Measurements from ENCODE around the gene AHDC1.
"Not testable (repeated sequence)": the region's sequence is repeated elsewhere in the genome, so short reads cannot be mapped to it uniquely, and the experiment has no call there.

The AHDC1 gene

GRCh38 chr1:27562534-27563340 lies 41.2 kb downstream of the AHDC1 start:
- DNase-seq, result no peak

DNA sequence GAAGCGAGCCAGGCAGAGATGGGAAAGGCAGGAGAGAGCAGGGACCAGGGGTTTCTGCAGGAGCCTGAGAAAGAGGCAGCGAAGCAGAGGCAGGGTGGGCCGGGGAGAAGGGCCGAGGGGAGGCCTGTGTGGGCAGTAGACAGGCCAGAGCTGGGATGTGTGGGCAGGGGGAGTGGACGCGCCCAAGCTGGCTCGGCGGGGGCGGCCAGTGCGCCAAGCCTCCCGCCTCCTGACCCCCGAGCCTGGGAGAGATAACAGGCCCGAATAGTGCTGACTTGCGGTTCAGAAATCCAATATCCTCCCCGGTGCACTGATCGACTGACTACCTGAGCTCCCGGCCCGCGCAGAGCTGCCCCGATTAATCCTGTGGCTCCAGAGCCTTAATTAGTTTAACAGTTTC lies 41.9 kb downstream of the AHDC1 start:
- DNase-seq, result no peak

- DNase-seq, result no peak
Measured at GRCh38 chr1:27561124-27561899, 42.6 kb downstream of the AHDC1 start.

GRCh38 chr1:27560268-27561123 lies 43.4 kb downstream of the AHDC1 start:
- DNase-seq, result no peak

- no peak for DNase-seq
Measured at GRCh38 chr1:27559466-27560030, 44.4 kb downstream of the AHDC1 start.

DNA sequence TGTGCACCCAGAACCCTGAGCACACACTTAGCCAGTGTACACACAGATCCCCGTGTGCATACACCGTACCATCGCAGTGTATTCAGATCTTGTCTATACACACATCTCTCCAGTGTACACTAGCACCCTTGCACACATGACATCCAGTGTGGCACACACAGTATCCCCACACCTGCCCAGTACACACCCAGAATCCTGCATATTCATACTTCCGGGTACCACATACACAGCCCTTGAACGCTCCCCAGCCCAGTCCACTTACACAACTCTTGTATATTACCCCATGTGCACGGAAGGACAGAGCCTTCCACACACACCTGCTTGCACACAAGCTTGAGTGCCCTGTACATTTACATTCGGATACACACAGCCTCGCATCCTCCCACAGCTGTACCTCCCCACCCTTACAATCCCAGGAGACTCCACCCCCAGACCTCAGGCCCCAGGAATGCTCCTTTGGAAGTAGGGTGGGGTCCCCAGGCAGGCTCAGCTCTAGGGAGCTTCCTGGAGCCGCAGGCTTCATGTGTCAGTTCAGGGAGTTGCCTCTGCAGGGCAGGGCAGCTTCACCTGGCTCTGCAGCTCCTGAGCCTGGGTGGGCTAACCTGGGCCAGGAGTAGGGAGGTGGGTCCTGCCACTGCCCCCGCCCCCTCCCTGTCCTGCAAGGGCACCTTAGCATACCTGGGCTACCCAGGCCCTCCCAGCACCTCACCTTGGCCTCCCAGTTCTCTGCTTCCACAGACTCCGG lies 46.2 kb downstream of the AHDC1 start:
- no peak for DNase-seq

- peak; percentile 13 to 30 for DNase-seq
Measured at GRCh38 chr1:27556781-27557595, 47.0 kb downstream of the AHDC1 start.

DNA sequence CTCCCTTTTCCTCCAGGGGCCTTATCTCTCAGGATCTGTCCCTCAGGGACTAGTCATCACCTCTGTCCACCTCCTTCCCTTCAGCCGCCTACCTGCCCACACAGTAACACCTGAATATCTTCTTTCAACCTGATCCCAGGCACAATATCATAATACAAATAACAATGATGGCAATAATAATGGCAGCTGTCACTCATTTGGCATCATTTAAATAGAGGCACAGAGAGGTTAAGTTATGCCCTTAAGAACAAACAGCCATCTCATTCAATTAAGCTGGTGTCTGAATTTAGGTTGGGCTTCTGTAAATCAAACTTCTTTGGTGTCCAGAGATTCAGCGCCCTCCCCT lies 47.5 kb downstream of the AHDC1 start:
- no peak for DNase-seq

GRCh38 chr1:27555700-27556424 lies 48.1 kb downstream of the AHDC1 start:
- DNase-seq, result no peak

DNA sequence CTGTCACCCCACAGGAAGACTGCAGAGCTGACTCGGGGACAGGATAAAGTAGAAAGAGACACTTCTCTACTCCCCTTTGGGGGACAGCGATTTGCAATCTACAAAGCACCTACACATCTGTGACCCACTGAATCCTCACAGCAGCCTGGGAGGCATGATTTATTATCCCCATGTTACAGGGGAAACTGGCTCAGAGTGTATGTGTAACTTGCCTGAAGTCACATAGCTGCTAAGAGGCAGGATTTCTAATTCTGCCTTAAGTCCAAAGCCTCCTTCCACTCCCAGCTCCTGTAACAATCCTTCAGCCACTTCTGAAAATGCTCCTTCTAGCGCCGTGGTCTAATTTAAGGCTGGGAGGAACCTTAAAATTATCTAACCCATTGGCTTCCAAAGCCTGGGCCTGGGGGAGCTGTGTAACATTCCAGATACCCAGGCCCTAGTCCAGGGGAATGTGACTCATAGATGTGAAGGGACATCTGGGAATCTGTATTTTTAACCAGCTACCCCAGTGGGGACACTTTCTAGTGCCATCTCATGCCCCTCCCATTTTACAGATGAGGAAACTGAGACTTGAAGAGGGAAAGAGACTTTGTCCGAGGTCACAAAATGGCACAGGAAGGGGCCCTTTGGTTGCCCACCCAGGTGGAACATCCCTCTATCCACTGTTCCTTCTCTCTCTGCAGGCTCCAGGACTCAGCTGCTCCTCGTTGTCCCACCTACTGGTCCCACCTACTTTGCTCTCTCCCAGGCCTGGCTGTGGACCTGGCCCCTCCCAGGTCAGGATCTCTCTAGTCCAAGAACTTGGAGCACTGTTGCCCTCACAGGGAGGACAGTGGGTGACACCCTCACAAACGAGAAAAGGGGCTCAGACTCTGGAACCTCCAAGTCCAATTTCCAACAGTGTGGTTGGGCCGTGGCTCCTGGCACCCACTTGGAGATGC lies 48.9 kb downstream of the AHDC1 start:
- DNase-seq, result no peak

DNA sequence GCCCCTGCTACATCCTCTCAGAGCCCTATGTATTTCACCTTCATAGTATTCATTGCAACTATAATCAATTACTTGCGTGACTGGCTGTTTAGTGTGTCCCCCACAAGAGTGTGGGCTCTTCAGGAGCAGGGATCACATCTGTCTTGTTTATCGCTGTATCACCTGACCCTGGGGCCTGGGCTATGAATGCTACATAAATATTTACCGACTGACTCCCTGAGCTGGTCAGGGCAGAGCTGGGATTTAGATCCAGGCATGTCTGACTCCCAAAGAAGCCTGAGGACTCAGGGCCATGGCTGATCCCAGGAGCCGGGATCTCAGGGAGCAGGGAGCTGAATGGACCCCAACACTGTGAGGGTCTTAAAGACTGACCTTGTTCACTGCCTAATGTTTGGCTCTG lies 49.7 kb downstream of the AHDC1 start:
- DNase-seq, result no peak

GRCh38 chr1:27553823-27554222 lies 50.1 kb downstream of the AHDC1 start:
- not testable (repeated sequence) for DNase-seq

- DNase-seq, result no peak
Measured at GRCh38 chr1:27552911-27553420, 51.0 kb downstream of the AHDC1 start.

DNA sequence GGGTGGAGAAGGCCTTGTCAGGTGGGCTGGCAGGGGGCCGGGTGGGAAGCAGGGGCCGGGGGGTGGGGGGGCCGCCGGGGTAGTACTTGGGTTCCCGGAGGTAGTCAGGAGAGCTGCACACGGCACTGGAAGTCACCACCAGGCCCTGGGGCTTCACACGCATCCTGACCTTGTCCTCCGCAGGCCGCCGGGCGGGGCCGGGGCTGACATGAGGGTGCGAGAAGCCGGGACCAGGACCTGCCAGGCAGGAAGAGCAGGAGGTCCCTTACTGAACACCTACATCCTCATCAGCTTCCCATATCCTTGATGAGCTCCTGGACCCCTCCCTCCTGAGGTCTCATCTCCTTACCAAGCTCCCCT lies 52.0 kb downstream of the AHDC1 start:
- no peak for DNase-seq

- DNase-seq, result no peak
Measured at GRCh38 chr1:27551170-27551952, 52.6 kb downstream of the AHDC1 start.

- no peak for DNase-seq
Measured at GRCh38 chr1:27550510-27551169, 53.3 kb downstream of the AHDC1 start.

GRCh38 chr1:27549807-27550408 lies 54.0 kb downstream of the AHDC1 start:
- DNase-seq, result no peak

Data from NCI-H187 (cell line).